Measurements from ENCODE around the gene VGF. TPM values are rescaled to one million over a fixed set of nuclear protein-coding genes. Genes with fewer than 3 reads are reported as not detected.

VGF gene
- total and polyA plus RNA-seq, 12 donors: 0.97 to 14.3 (median 4.6) TPM; not detected in 3

GRCh38 chr7:101169110-101169837 lies 3.9 kb upstream of the VGF start:
- 0 to 2% (median 1%) methylated on average over 8 to 18 of the region's 18 CpGs for WGBS, 4 donors
- Histone ChIP-seq H3K4me3 (no peak overlapping the region), H3K27me3 (peaks cover 67% of the 10 kb centered on the region), H3K9me3 (replicated peaks in 1 of 3) (no peaks in the 10 kb centered on the region), H3K36me3 (replicated peaks in 1 of 2) (no peaks in the 10 kb centered on the region), H3K4me1 (replicated peaks in 1 of 2) (peaks cover 15 to 36% of the 10 kb centered on the region in 2 donors), H3K27ac (no peak overlapping the region)
- TF ChIP-seq POLR2A (IDR thresholded peaks at IDR 0.05) (no peak), CTCF (IDR thresholded peaks at IDR 0.05) (no peak)
- intact Hi-C loops (cut with DNase I): loop anchor here in 1 of 2 donors (10.0 kb wide), 1 partner anchor 274 kb away; the partner anchor contains the start of gene ACHE
- DNase-seq: no peak

GRCh38 chr7:101168412-101169049 lies 3.2 kb upstream of the VGF start:
- TF ChIP-seq POLR2A (IDR thresholded peaks at IDR 0.05): no peak
- no peak for TF ChIP-seq CTCF (IDR thresholded peaks at IDR 0.05)
- Histone ChIP-seq H3K27me3 (peaks cover 66% of the 10 kb centered on the region), H3K36me3 (replicated peaks in 1 of 2) (no peaks in the 10 kb centered on the region), H3K9me3 (replicated peaks in 1 of 3) (no peaks in the 10 kb centered on the region), H3K4me3 (no peak overlapping the region), H3K27ac (no peak overlapping the region), H3K4me1 (replicated peaks in 1 of 2) (peaks cover 16 to 40% of the 10 kb centered on the region in 2 donors)
- intact Hi-C loops (cut with DNase I): loop anchor here in 1 of 2 donors (10.0 kb wide), 1 partner anchor 274 kb away; the partner anchor contains the start of gene ACHE
- no peak for DNase-seq
- 1 to 8% (median 2%) methylated on average over 4 to 6 of the region's 6 CpGs for WGBS, 4 donors

GRCh38 chr7:101167645-101168411 lies 2.5 kb upstream of the VGF start:
- WGBS, 4 donors: 5 to 6% (median 5%) methylated on average over 11 to 12 of the region's 12 CpGs
- H3K4me1 ChIP-seq (replicated peaks in 1 of 2): peaks cover 12 to 37% of the 10 kb centered on the region in 2 donors
- intact Hi-C loops (cut with DNase I): loop anchor here in 1 of 2 donors (10.0 kb wide), 1 partner anchor 273 kb away; the partner anchor contains the start of gene ACHE

More at GRCh38 chr7:101167645-101168411, 2.5 kb upstream of the VGF start:
- no peak for DNase-seq
- TF ChIP-seq CTCF (IDR thresholded peaks at IDR 0.05) (no peak), POLR2A (IDR thresholded peaks at IDR 0.05) (no peak)
- no peak overlapping the region for H3K4me3 ChIP-seq
- no peaks in the 10 kb centered on the region for H3K36me3 ChIP-seq (replicated peaks in 1 of 2)
- no peaks in the 10 kb centered on the region for H3K9me3 ChIP-seq (replicated peaks in 1 of 3)
- H3K27me3 ChIP-seq: peaks cover 59% of the 10 kb centered on the region
- no peak overlapping the region for H3K27ac ChIP-seq
